GM21723 (cell line): ENCODE data around the gene GRIA4.

ENCODE experiments used
- ATAC-seq: cut with Tn5 transposase; IDR thresholded peaks from one replicate; pipeline ENCODE4 v1.9.1; 2021; ENCODE audit warnings: mild to moderate bottlenecking, moderate library complexity; ENCODE audit not compliant: unreplicated experiment

The GRIA4 gene

GRCh38 chr11:105636496-105636895, 26.6 kb downstream of the GRIA4 start:
- no peak for ATAC-seq

DNA sequence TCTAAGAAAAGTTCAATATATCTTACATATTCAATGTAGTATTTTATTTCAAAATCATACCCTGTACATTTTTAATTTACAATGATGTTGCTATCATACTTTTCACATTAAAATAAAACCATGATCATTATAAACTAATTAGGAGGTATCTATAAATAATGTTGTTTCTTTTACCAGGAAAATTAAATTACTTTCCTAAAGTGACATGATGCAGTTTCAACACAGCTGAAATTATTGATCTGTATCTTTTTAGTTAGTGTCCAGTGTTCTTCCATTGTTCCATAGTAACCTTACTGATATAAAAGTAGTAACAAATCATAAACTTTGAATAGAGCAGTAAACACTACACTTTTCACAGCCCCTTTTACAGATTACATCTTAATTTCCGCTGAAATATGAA, 29.7 kb downstream of the GRIA4 start:
- no peak for ATAC-seq

GRCh38 chr11:105641433-105641832, 31.6 kb downstream of the GRIA4 start:
- no peak for ATAC-seq

GRCh38 chr11:105642870-105643269, 33.0 kb downstream of the GRIA4 start:
- ATAC-seq, result no peak

GRCh38 chr11:105644839-105645573, 35.1 kb downstream of the GRIA4 start:
- no peak for ATAC-seq

GRCh38 chr11:105647780-105648179, 37.9 kb downstream of the GRIA4 start:
- no peak for ATAC-seq

DNA sequence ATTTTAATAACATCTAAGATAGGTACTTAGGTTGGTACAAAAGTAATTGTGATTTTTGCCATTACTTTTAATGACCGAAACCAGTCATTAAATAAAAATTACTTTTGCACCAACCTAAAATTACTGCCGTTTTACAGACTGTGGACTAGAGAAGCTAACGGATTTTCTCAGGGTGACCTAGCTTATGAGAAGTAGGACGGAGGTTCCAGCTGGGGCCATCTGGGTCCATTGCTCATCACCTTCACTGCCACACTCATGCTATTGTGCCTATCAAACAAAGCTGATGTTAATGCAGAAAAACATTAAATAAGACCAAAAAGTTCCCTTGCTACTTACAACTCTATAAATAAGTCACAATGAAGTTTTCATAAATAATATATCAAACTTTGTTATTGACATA, 38.9 kb downstream of the GRIA4 start:
- ATAC-seq, result no peak

DNA sequence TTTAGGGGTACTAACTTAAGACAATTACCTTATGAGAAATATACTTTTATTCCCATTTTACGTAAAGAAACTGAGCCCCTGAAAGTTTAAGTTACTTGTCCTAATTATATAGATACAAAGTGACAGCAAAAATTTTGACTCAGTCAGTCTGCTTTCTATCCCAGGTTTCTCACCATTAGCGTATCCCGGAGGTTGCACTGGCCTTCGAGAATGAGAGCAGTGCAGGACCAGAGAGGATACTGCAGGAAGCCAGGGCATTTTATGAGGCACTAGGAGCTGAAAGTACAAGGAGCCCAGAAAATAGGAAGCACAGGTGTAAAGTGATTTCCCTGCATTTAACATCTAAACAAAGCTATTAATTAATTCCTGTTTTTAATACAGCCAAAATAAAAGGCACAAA, 55.4 kb downstream of the GRIA4 start:
- no peak for ATAC-seq

- ATAC-seq, result no peak
Measured at GRCh38 chr11:105667441-105667840, 57.6 kb downstream of the GRIA4 start.

DNA sequence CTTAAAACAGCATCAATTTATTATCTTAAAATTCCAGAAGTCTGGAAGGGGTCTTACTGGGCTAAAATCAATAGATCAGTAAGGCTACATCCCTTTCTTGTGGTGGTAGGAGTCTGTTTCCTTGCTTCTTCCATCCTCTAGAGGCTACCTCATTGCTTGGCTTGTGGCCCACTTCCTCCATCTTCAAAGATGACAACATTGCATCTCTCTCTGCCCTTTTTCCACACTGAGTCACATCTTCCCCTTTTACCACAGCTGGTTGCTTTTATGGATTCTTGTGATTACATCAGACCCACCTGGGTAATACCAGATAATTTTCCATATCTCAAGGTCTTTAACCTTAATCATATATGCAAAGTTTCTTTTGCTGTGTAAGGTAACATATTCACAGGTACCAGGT, 60.9 kb downstream of the GRIA4 start:
- ATAC-seq, result no peak

DNA sequence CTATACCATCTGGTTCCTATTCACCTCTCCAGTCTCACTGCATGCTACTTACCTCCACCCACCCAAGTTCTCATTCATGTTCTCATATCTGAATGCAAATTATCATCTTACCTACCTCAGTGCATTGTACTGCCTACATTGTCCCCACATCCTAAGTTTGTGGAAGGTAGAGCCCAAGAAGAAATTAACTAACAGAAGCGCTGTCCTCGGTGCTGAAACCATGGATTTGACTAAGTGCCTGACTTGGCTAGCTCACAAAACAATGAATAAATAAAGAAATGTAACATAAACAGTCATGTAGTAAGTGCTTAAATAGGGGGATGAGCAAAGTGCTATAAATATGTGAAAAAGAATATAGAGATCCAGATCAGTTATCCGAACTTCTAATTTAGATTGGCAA, 63.2 kb downstream of the GRIA4 start:
- ATAC-seq, result no peak

DNA sequence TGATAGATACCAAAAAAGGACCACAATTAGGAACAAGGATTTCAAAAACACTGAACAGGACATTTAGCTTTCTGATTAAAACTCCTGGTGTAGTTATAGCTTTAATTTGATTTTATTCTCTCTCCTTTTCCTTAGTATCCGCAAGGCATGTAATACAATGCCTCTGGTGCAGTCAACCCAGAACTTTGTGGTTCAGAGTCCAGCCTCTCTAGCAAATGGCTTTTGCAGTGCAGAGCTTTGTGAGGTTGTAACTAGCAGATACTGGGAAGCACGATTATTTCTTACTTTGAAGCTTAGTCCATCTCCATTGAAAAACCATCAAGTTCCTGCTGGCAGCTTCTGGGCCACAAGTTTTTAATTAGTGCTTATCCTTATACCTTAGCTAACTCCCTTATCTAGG, 79.8 kb downstream of the GRIA4 start:
- no peak for ATAC-seq

DNA sequence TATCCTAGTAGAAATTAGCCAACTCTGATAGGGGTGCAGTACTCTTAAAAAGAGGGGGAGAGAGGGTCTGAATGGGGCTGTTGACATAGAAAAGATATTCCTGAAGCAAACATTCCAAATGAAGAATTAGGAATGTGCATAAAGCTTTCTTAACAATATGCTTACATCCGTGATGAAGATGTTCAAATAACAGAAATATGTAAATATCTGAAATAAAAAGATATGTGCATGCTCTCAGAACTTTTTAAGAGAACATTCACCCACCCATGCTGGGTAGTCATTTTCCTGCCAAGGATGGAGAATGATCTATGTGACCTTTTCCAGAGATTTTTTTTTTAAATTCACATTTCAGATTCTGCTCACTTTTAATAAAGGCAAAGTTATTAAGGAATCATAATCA, 80.6 kb downstream of the GRIA4 start:
- ATAC-seq, result no peak

DNA sequence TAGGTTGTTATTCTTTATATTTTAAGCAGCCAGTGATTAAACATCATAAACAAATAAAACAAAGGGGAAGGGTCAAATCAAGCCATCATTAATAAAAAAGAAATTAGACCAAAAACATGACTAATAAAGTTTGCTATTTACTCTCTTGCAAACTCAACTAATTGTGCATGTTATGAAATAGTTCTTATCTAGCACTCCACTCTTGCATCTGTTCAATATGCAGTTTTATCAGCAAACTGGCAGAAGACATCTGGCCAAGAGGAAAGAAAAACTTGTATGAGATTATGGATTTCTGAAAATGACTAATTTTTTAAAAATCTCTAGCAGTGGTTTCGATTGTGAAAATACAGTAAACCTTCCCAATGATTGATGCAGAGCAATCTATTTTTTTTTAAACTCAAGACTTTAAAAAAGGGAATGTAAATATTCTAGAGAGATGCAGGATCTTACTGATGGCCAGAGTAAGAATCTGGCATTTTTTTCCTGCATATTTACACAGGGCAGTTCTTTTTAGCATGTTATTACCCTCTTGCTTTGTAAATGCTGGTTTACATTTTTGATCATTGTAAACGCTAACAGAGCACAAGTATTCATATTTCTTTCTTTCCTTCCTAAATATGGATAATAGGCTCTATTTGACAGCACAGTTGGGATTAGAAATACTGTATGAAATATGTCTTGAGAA, 83.3 kb downstream of the GRIA4 start:
- ATAC-seq, result no peak

DNA sequence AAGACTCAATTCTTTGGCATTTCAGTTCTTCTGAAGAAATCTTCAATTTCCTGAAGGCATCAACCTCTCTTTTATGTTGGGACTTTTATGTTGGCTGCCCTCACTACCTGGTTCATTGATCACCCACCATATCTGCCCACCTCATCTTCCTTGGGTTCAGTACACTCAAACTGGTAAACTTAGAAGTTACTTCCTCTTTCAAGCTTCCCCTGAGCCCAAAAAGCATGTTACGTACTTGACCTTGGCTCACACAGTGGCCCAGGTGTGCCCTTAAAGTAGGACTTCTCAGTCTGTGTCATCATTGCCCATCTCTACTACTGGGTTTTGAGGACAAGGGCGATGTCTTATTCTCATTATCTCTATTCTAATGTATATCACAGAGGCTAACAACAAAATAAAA, 86.1 kb downstream of the GRIA4 start:
- no peak for ATAC-seq

- no peak for ATAC-seq
Measured at GRCh38 chr11:105697291-105697690, 87.4 kb downstream of the GRIA4 start.

- ATAC-seq, result no peak
Measured at GRCh38 chr11:105699203-105699602, 89.3 kb downstream of the GRIA4 start.

DNA sequence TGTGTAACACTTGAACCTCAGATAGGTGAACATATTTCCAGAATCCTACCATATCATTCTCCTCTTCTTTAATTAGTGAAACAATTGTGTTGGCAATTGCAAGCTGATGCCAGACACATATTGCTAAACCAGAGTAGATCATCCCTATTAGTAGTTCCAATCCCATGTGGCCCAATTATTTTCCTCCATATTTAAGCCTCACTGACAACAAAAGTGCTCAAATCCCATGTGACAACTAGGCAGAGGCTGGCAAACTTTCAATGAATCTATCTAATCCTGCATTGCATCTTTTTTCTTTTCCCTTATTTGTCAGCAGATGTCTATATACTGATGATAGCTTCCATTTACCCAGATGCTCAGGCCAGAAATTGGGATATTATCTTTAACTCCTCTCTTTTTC, 90.4 kb downstream of the GRIA4 start:
- no peak for ATAC-seq

- no peak for ATAC-seq
Measured at GRCh38 chr11:105701098-105701497, 91.2 kb downstream of the GRIA4 start.

DNA sequence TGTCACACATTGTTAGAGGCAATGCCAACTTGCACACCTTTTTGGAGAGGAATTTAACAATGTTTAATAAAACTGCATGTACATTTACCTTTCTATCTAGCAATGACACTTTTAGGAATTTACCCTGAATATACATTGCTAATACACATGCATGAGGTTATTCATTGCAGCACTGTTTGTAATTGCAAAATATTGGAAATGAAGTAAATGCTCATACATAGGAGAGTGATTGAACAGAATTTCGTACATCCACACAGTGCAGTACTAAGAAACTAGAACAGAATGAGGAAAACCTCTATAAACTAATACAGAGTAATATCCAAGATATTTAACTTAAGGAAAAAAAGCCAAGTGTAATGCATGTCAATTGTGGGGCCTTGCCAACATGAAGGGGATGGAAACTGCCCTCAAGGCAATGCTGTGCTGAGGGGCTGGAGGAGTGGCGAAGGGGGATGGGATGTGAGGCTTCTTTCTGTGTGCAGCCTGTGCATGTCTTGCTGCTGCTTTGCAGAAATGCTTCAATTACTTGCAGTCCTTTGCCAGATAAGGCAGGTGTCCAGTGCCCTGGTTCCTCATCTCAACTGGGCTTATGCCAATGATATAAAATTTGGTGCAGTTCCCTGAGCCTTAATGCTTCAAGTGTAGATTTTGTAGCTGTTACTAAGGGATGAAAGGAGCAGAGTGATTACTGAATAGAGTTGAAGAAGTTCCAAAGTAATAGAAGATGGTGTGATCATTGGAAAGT, 96.1 kb downstream of the GRIA4 start:
- no peak for ATAC-seq

DNA sequence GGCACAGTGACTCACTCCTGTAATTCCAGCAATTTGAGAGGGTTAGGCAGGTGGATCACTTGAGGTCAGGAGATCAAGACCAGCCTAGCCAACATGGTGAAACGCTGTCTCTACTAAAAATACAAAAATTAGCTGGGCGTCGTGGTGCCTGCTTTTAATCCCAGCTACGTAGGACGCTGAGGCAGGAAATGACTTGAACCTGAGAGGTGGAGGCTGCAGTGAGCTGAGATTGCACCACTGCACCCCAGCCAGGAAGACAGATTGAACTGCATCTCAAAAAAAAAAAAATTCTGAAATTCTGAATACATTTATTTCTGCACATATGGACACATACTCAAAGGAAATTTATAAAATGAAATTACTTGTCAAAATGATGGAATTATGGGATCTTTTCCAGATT, 103.2 kb downstream of the GRIA4 start:
- ATAC-seq, result no peak

GRCh38 chr11:105713696-105714095, 103.8 kb downstream of the GRIA4 start:
- ATAC-seq, result no peak
